ENCODE results near the gene GPX7.
A peak's percentile ranks its signal among the peaks of the same experiment; 100 is the strongest.

Gene GPX7

GRCh38 chr1:52628614-52629324 lies 26.6 kb downstream of the GPX7 start:
- H2AFZ ChIP-seq (ENCODE audit: low read depth, low read length, severe bottlenecking) = no peak overlapping the region
- H3K27ac ChIP-seq (ENCODE audit: low read depth, low read length) = peak overlapping the region; percentile 40; the same call in 1 of the 2 replicates
- H3K79me2 ChIP-seq (ENCODE audit: insufficient read depth, low read length) = peaks cover 85% of the 10 kb centered on the region
- no peaks in the 10 kb centered on the region for H3K9me2 ChIP-seq (replicated peaks; ENCODE audit: insufficient read depth, low read length)
- peaks cover 2% of the 10 kb centered on the region for H3K36me3 ChIP-seq (ENCODE audit: low read length)
- no peaks in the 10 kb centered on the region for H3K27me3 ChIP-seq (ENCODE audit: low read length)
- H3K4me3 ChIP-seq (ENCODE audit: insufficient read depth, low read length, poor library complexity, severe bottlenecking) = no peak overlapping the region
- H3K9me3 ChIP-seq (ENCODE audit: insufficient read depth, low read length) = 0 out of 2 replicates have a peak, but pooled peaks cover 4% of the 10 kb centered on the region
- H4K20me1 ChIP-seq (ENCODE audit: low read depth, low read length) = no peaks in the 10 kb centered on the region
- peaks cover 16% of the 10 kb centered on the region; the same call in 1 of the 2 replicates for H3F3A ChIP-seq (ENCODE audit: insufficient read depth)
- no peak for TF ChIP-seq EZH2phosphoT487 (conservative IDR thresholded peaks at IDR 0.05; ENCODE audit: low read length)
- no peak overlapping the region for H3K4me2 ChIP-seq (ENCODE audit: low read depth, low read length, poor library complexity, severe bottlenecking)
- no peak overlapping the region for H3K9ac ChIP-seq (ENCODE audit: low read length)

DNA sequence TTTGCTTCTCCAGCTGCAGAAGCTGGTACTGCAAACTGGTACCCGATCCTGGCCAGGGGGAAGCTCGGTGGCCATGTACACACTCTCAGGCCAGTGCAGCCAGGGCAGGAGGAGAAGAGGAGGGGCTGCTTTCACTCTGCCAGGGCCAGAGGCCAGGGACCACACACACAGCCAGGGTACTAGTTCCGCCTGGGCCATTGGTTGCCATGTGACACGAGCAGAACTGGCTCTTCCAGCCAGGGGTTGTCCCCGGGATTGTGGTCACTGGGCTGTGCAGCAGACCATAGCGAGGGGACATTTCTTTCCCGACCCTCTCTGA lies 27.1 kb downstream of the GPX7 start:
- H3K9me2 ChIP-seq (replicated peaks; ENCODE audit: insufficient read depth, low read length) = no peaks in the 10 kb centered on the region
- no peaks in the 10 kb centered on the region for H3K27me3 ChIP-seq (ENCODE audit: low read length)
- no peak for TF ChIP-seq EZH2phosphoT487 (conservative IDR thresholded peaks at IDR 0.05; ENCODE audit: low read length)
- TF ChIP-seq CTCF (IDR thresholded peaks at IDR 0.05; ENCODE audit: insufficient read depth, low read length, poor library complexity, severe bottlenecking) = no peak
- no peaks in the 10 kb centered on the region for H3K9me3 ChIP-seq (ENCODE audit: insufficient read depth, low read length)
- H3K27ac ChIP-seq (ENCODE audit: low read depth, low read length) = peak overlapping the region; percentile 40
- no peak overlapping the region for H3K4me3 ChIP-seq (ENCODE audit: insufficient read depth, low read length, poor library complexity, severe bottlenecking)
- peaks cover 16% of the 10 kb centered on the region; the same call in 1 of the 2 replicates for H3F3A ChIP-seq (ENCODE audit: insufficient read depth)
- peak overlapping the region; percentile 10 for H3K4me2 ChIP-seq (ENCODE audit: low read depth, low read length, poor library complexity, severe bottlenecking)
- H2AFZ ChIP-seq (ENCODE audit: low read depth, low read length, severe bottlenecking) = no peak overlapping the region
- H3K79me2 ChIP-seq (ENCODE audit: insufficient read depth, low read length) = peaks cover 85% of the 10 kb centered on the region
- H4K20me1 ChIP-seq (ENCODE audit: low read depth, low read length) = no peaks in the 10 kb centered on the region
- peak overlapping the region; percentile 15; the same call in 1 of the 2 replicates for H3K9ac ChIP-seq (ENCODE audit: low read length)
- no peaks in the 10 kb centered on the region for H3K36me3 ChIP-seq (ENCODE audit: low read length)

- Histone ChIP-seq H3K4me2 (ENCODE audit: low read depth, low read length, poor library complexity, severe bottlenecking) (peak overlapping the region; percentile 10), H2AFZ (ENCODE audit: low read depth, low read length, severe bottlenecking) (no peak overlapping the region), H3K36me3 (ENCODE audit: low read length) (no peaks in the 10 kb centered on the region), H4K20me1 (ENCODE audit: low read depth, low read length) (no peaks in the 10 kb centered on the region), H3K4me3 (ENCODE audit: insufficient read depth, low read length, poor library complexity, severe bottlenecking) (no peak overlapping the region), H3F3A (ENCODE audit: insufficient read depth) (peaks cover 18% of the 10 kb centered on the region; the same call in 1 of the 2 replicates), H3K27me3 (ENCODE audit: low read length) (no peaks in the 10 kb centered on the region), H3K79me2 (ENCODE audit: insufficient read depth, low read length) (peaks cover 86% of the 10 kb centered on the region), H3K27ac (ENCODE audit: low read depth, low read length) (peak overlapping the region; percentile 40), H3K9me2 (replicated peaks; ENCODE audit: insufficient read depth, low read length) (no peaks in the 10 kb centered on the region), H3K9ac (ENCODE audit: low read length) (peak overlapping the region; percentile 15; the same call in 1 of the 2 replicates), H3K9me3 (ENCODE audit: insufficient read depth, low read length) (no peaks in the 10 kb centered on the region)
- TF ChIP-seq EZH2phosphoT487 (conservative IDR thresholded peaks at IDR 0.05; ENCODE audit: low read length) = no peak
- no peak for TF ChIP-seq CTCF (IDR thresholded peaks at IDR 0.05; ENCODE audit: insufficient read depth, low read length, poor library complexity, severe bottlenecking)
Measured at GRCh38 chr1:52629667-52630066, 27.5 kb downstream of the GPX7 start.

GRCh38 chr1:52631759-52632331 lies 29.7 kb downstream of the GPX7 start:
- peak overlapping the region; percentile 66 for H3K4me3 ChIP-seq (ENCODE audit: insufficient read depth, low read length, poor library complexity, severe bottlenecking)

More at GRCh38 chr1:52631759-52632331, 29.7 kb downstream of the GPX7 start:
- no peaks in the 10 kb centered on the region for H3K9me2 ChIP-seq (replicated peaks; ENCODE audit: insufficient read depth, low read length)
- H3K27ac ChIP-seq (ENCODE audit: low read depth, low read length) = peak overlapping the region; percentile 96
- peak overlapping the region; percentile 91 for H3K4me2 ChIP-seq (ENCODE audit: low read depth, low read length, poor library complexity, severe bottlenecking)
- H3K9me3 ChIP-seq (ENCODE audit: insufficient read depth, low read length) = no peaks in the 10 kb centered on the region
- H3F3A ChIP-seq (ENCODE audit: insufficient read depth) = peaks cover 38% of the 10 kb centered on the region
- H3K27me3 ChIP-seq (ENCODE audit: low read length) = no peaks in the 10 kb centered on the region
- peaks cover 81% of the 10 kb centered on the region for H3K79me2 ChIP-seq (ENCODE audit: insufficient read depth, low read length)
- H2AFZ ChIP-seq (ENCODE audit: low read depth, low read length, severe bottlenecking) = no peak overlapping the region
- no peaks in the 10 kb centered on the region for H3K36me3 ChIP-seq (ENCODE audit: low read length)
- H3K9ac ChIP-seq (ENCODE audit: low read length) = peak overlapping the region; percentile 97
- no peaks in the 10 kb centered on the region for H4K20me1 ChIP-seq (ENCODE audit: low read depth, low read length)
- TF ChIP-seq CTCF (IDR thresholded peaks at IDR 0.05; ENCODE audit: insufficient read depth, low read length, poor library complexity, severe bottlenecking) (no peak), EZH2phosphoT487 (conservative IDR thresholded peaks at IDR 0.05; ENCODE audit: low read length) (no peak)

All from SU-DHL-6 (cell line).